ENCODE data around the gene CHST1. TPM values are rescaled to one million over a fixed set of nuclear protein-coding genes. Genes with fewer than 3 reads are reported as not detected.

The CHST1 gene
- polyA plus RNA-seq, 1 experiment, result 0.04 TPM

GRCh38 chr11:45651156-45651555 is 14.3 kb downstream of the CHST1 start:
- DNase-seq (ENCODE audit: low read depth), result no peak
- no peaks in the 10 kb centered on the region; the same call in 1 of the 2 replicates for H3K27me3 ChIP-seq (ENCODE audit: control insufficient read depth, insufficient read depth, low read length)
- H3K4me3 ChIP-seq (ENCODE audit: low read depth, low read length), result no peak overlapping the region
- ChIA-PET POLR2A (no interaction called here), CTCF (interaction anchor here (0.8 to 1.6 kb wide), 3 partner anchors 14 to 239 kb away, joined by 3 to 6 read pairs (median 3); no protein-coding TSS in a partner anchor)
- no peak for TF ChIP-seq CTCF (IDR thresholded peaks at IDR 0.05; ENCODE audit: insufficient read depth, low read depth, low read length)
- no peaks in the 10 kb centered on the region for H3K36me3 ChIP-seq (ENCODE audit: control insufficient read depth, insufficient read depth, low read length)

DNA sequence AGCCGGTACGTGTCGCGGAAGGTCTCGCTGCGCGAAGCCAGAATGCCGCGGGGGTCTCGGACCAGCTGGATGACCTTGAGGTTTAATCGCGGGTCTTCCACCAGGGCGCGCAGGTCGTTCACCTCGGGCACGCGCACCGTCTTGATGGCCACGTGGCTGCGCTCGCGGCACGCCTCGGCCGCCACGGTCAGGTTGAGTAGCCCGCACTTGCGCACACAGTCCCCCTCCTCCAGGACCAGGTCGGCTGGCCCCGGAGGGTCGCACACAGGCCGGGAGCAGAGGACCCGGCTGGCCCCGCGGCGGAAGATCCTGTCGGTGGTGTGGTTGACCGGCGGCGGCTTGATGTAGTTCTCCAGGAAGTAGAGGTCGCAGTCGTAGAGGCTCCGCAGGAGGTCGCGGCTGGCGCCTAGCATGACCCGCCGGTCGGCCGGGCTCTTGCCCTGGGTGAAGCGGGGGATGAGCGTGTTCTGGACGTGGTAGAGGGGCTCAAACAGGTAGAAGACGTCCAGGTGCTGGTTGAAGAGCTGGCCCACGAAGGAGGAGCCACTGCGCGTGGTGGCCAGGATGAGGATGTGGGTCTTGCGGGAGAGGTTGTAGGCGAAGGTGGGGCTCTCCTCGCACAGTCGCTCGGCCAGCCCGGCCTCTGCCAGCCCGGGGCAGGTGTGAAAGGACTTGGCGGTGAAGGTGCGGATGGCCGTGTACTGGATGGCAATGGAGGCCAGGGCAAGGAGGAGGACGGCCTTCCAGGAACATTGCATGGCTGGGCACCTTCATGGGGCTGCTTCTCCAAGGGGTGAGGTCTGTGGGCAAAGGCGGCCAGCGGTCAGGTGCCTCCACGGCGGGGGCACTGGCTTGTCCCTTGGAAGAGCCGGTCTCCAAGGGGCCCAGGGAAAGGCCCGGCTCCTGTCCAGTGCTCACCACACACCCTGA is 15.0 kb downstream of the CHST1 start:
- Histone ChIP-seq H3K27me3 (ENCODE audit: control insufficient read depth, insufficient read depth, low read length) (no peaks in the 10 kb centered on the region; the same call in 1 of the 2 replicates), H3K36me3 (ENCODE audit: control insufficient read depth, insufficient read depth, low read length) (no peaks in the 10 kb centered on the region), H3K4me3 (ENCODE audit: low read depth, low read length) (no peak overlapping the region)
- ChIA-PET POLR2A (no interaction called here), CTCF (interaction anchor here (0.8 to 1.6 kb wide), 4 partner anchors 13 to 317 kb away, joined by 3 to 6 read pairs (median 3); no protein-coding TSS in a partner anchor)
- DNase-seq (ENCODE audit: low read depth), result no peak
- TF ChIP-seq CTCF (IDR thresholded peaks at IDR 0.05; ENCODE audit: insufficient read depth, low read depth, low read length), result no peak

GRCh38 chr11:45649544-45650165 is 15.8 kb downstream of the CHST1 start:
- ChIA-PET CTCF (interaction anchor here (1.6 kb wide), 1 partner anchor 237 kb away, joined by 6 read pairs; no protein-coding TSS in a partner anchor), POLR2A (no interaction called here)
- no peak overlapping the region for H3K4me3 ChIP-seq (ENCODE audit: low read depth, low read length)
- H3K27me3 ChIP-seq (ENCODE audit: control insufficient read depth, insufficient read depth, low read length), result no peaks in the 10 kb centered on the region; the same call in 1 of the 2 replicates
- H3K36me3 ChIP-seq (ENCODE audit: control insufficient read depth, insufficient read depth, low read length), result no peaks in the 10 kb centered on the region
- TF ChIP-seq CTCF (IDR thresholded peaks at IDR 0.05; ENCODE audit: insufficient read depth, low read depth, low read length), result no peak
- DNase-seq (ENCODE audit: low read depth), result no peak

GRCh38 chr11:45648931-45649330 is 16.5 kb downstream of the CHST1 start:
- Histone ChIP-seq H3K4me3 (ENCODE audit: low read depth, low read length) (no peak overlapping the region), H3K27me3 (ENCODE audit: control insufficient read depth, insufficient read depth, low read length) (no peaks in the 10 kb centered on the region; the same call in 1 of the 2 replicates), H3K36me3 (ENCODE audit: control insufficient read depth, insufficient read depth, low read length) (no peaks in the 10 kb centered on the region)
- no peak for DNase-seq (ENCODE audit: low read depth)
- no peak for TF ChIP-seq CTCF (IDR thresholded peaks at IDR 0.05; ENCODE audit: insufficient read depth, low read depth, low read length)
- CTCF ChIA-PET, result no interaction called here
- POLR2A ChIA-PET, result no interaction called here

- Histone ChIP-seq H3K36me3 (ENCODE audit: control insufficient read depth, insufficient read depth, low read length) (no peaks in the 10 kb centered on the region), H3K4me3 (ENCODE audit: low read depth, low read length) (no peak overlapping the region), H3K27me3 (ENCODE audit: control insufficient read depth, insufficient read depth, low read length) (no peaks in the 10 kb centered on the region; the same call in 1 of the 2 replicates)
- ChIA-PET POLR2A (no interaction called here), CTCF (interaction anchor here (1.5 to 3.6 kb wide), 2 partner anchors 7 to 277 kb away, joined by 7 to 22 read pairs; no protein-coding TSS in a partner anchor)
- no peak for DNase-seq (ENCODE audit: low read depth)
- no peak for TF ChIP-seq CTCF (IDR thresholded peaks at IDR 0.05; ENCODE audit: insufficient read depth, low read depth, low read length)
These were observed 17.6 kb downstream of the CHST1 start for GRCh38 chr11:45647786-45648185.

All from BJ (cell line).